Measurements from ENCODE around the gene GABARAP.
A peak's percentile ranks its signal among the peaks of the same experiment; 100 is the strongest.

Gene GABARAP

DNA sequence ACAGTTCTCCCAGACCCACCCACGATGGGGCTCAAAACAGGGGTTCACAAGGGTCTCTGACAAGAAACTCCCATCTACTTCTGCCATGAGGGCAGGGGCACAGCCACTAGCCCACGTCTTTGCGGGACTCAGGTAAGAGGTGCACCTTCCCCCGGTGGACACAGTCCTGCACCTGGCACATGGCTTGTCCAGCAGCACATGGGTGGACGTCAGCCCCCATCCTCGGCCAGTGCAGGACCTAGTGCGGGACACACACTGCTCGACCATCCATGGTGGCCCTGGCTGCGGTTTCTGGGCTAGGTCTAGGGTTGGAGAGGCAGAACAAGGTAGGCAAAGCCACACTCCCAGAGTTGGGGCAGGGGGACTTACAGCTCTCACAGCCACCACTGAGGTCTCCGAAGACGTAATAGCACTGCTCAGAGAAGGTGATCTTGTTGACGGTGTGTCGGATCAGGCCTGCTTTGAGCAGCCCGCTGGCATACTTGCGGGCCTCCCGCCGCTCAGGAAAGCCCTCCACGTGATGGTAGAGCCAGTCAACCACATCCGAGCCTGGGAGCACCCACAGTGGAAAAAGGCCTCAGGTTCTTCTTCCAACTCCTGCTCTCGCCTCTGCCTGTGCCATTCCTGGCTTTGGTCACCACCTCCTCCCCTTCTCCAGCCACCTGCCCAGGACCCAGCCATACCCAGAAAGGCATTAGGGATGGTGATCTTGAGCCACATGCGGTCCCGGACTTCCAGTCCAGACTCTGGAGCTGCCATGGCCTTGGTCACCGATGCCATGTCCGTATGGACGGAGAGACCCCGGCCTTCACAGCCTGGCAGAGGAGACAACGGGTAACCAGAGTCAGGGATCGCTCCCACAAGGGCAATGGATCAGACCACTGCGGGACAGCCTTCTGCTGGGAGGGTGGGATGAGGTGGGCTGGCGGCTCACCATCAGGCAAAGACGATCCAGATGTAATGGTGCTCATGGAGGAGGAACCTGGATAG lies 15.2 kb downstream of the GABARAP start:
- Histone ChIP-seq H3K4me3 (ENCODE audit: low read depth, low read length) (no peak overlapping the region), H3K9me3 (ENCODE audit: control insufficient read depth, insufficient read depth, low read length) (no peaks in the 10 kb centered on the region), H3K27me3 (ENCODE audit: control insufficient read depth, insufficient read depth, low read length) (no peaks in the 10 kb centered on the region), H3K9ac (ENCODE audit: low read depth, low read length) (no peak overlapping the region), H3K36me3 (ENCODE audit: control insufficient read depth, insufficient read depth, low read length) (peaks cover 85% of the 10 kb centered on the region), H3K27ac (ENCODE audit: low read depth, low read length) (no peak overlapping the region), H3K4me1 (ENCODE audit: control insufficient read depth, insufficient read depth, low read length) (no peaks in the 10 kb centered on the region)

DNA sequence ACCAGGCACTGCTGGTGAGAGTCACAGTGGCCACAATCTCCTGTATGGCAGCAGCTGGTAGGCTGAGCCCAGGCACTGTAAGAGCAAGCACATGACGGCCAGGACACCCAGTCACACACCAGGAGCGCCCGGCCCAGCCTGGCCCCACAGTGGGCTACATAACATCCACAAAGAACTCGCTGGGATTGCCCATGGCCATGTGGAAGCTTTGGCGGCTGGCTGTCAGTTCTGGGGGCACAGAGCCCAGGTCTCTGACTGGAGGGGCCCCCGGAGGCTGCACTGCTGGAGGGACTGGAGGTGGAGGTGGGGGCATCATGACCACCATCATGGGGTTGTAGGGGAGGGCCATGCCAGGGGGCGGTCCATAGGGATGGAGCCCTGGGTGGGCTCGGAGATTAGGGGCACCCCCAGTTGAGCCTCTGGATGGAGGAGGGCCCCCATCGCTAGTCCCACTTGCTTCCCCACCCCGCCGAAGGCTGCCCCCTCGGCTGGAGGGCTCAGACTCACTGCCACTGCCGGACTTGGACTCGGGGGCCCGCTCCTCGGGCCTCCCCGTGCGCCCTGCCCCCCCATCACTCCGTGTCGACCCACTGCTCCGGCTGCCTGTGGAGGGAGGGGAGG lies 16.4 kb downstream of the GABARAP start:
- no peak overlapping the region for H3K4me3 ChIP-seq (ENCODE audit: low read depth, low read length)

DNA sequence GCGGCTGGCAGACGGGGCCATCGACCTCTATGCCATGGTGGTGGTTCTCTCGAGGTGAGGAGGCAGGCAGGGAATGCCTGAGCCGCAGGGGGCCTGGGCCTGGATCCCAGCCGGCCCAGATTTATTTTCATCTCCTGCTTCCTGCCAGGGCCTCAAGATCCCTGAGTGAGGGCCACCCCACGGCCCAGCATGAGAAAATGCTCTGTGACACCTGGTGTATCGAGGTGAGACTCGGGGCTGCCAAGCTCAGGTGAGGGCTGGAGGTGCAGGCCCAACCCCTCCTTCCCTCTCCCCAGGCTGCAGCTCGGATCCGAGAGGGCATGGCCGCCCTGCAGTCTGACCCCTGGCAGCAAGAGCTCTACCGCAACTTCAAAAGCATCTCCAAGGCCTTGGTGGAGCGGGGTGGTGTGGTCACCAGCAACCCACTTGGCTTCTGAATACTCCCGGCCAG lies 17.6 kb downstream of the GABARAP start:
- H3K27ac ChIP-seq (ENCODE audit: low read depth, low read length): peak overlapping the region; percentile 40
- H3K4me1 ChIP-seq (ENCODE audit: control insufficient read depth, insufficient read depth, low read length): 0 out of 2 replicates have a peak, but pooled peaks cover 5% of the 10 kb centered on the region
- no peak overlapping the region for H3K4me3 ChIP-seq (ENCODE audit: low read depth, low read length)
- no peak overlapping the region for H3K9ac ChIP-seq (ENCODE audit: low read depth, low read length)
- no peaks in the 10 kb centered on the region for H3K9me3 ChIP-seq (ENCODE audit: control insufficient read depth, insufficient read depth, low read length)
- no peaks in the 10 kb centered on the region for H3K27me3 ChIP-seq (ENCODE audit: control insufficient read depth, insufficient read depth, low read length)
- peaks cover 85% of the 10 kb centered on the region for H3K36me3 ChIP-seq (ENCODE audit: control insufficient read depth, insufficient read depth, low read length)

More for the DNA sequence above, 16.4 kb downstream of the GABARAP start:
- Histone ChIP-seq H3K9me3 (ENCODE audit: control insufficient read depth, insufficient read depth, low read length) (no peaks in the 10 kb centered on the region), H3K27ac (ENCODE audit: low read depth, low read length) (no peak overlapping the region), H3K4me1 (ENCODE audit: control insufficient read depth, insufficient read depth, low read length) (no peaks in the 10 kb centered on the region), H3K27me3 (ENCODE audit: control insufficient read depth, insufficient read depth, low read length) (no peaks in the 10 kb centered on the region), H3K9ac (ENCODE audit: low read depth, low read length) (no peak overlapping the region), H3K36me3 (ENCODE audit: control insufficient read depth, insufficient read depth, low read length) (peaks cover 96% of the 10 kb centered on the region)

DNA sequence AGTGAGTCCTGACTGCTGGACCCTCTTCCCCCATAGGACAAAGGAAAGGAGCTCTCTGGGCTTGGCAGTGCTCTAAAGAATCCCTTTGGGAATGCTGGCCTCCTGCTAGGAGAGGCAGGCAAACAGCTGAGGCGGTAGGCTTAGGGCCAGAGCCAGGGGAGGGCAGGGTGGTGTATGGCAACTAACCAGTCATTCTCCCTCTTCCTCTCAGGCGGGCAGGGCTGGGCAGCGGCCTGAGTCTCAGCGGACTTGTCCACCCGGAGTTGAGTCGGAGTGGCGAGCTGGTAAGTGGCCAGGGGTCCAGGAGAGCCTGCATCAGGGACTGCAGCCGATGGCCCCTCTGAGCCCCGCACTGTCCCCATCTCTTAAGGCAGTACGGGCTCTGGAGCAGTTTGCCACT lies 18.1 kb downstream of the GABARAP start:
- H3K4me1 ChIP-seq (ENCODE audit: control insufficient read depth, insufficient read depth, low read length): peaks cover 10% of the 10 kb centered on the region
- H3K27ac ChIP-seq (ENCODE audit: low read depth, low read length): no peak overlapping the region
- H3K36me3 ChIP-seq (ENCODE audit: control insufficient read depth, insufficient read depth, low read length): peaks cover 79% of the 10 kb centered on the region
- no peak overlapping the region for H3K4me3 ChIP-seq (ENCODE audit: low read depth, low read length)
- H3K9me3 ChIP-seq (ENCODE audit: control insufficient read depth, insufficient read depth, low read length): no peaks in the 10 kb centered on the region
- H3K27me3 ChIP-seq (ENCODE audit: control insufficient read depth, insufficient read depth, low read length): no peaks in the 10 kb centered on the region
- H3K9ac ChIP-seq (ENCODE audit: low read depth, low read length): no peak overlapping the region

DNA sequence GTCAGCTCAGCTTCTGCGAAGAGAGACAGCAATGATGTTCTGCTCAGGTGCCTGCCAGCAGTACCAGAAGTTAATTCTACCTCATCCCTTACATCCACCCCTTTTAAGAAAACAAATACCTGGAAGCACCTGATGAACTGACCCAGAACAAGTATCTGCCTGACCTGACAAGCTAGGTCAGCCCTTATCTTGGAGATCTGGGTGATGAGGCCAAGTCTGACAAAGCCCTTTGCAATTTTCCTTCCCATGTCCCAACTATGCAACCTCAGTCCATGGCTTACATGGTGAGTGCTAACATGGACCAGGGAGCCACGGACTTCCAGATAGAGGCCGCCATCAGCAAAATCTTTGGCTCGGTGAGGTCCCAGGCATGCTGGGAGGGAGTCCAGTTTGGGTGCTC lies 18.9 kb downstream of the GABARAP start:
- Histone ChIP-seq H3K9ac (ENCODE audit: low read depth, low read length) (no peak overlapping the region), H3K4me3 (ENCODE audit: low read depth, low read length) (no peak overlapping the region), H3K27ac (ENCODE audit: low read depth, low read length) (no peak overlapping the region), H3K27me3 (ENCODE audit: control insufficient read depth, insufficient read depth, low read length) (no peaks in the 10 kb centered on the region), H3K9me3 (ENCODE audit: control insufficient read depth, insufficient read depth, low read length) (no peaks in the 10 kb centered on the region), H3K4me1 (ENCODE audit: control insufficient read depth, insufficient read depth, low read length) (peaks cover 10% of the 10 kb centered on the region), H3K36me3 (ENCODE audit: control insufficient read depth, insufficient read depth, low read length) (peaks cover 72% of the 10 kb centered on the region)

DNA sequence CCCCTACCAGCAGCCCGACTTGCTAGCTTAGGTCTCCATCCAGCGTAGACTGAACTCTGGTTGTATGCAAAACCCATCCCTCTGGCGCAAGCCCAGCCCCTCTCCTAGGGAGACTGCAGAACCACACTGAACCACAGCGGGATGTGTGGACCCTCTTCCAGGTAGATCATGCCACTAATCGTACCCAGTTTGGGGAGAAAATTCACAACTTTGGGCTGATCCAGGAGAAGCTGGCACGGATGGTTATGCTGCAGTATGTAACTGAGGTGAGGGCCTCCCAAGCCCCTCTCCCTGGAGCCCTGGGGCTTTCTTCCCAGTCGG lies 19.3 kb downstream of the GABARAP start:
- Histone ChIP-seq H3K9ac (ENCODE audit: low read depth, low read length) (no peak overlapping the region), H3K4me3 (ENCODE audit: low read depth, low read length) (no peak overlapping the region), H3K27me3 (ENCODE audit: control insufficient read depth, insufficient read depth, low read length) (no peaks in the 10 kb centered on the region), H3K36me3 (ENCODE audit: control insufficient read depth, insufficient read depth, low read length) (peaks cover 68% of the 10 kb centered on the region), H3K9me3 (ENCODE audit: control insufficient read depth, insufficient read depth, low read length) (no peaks in the 10 kb centered on the region), H3K27ac (ENCODE audit: low read depth, low read length) (no peak overlapping the region), H3K4me1 (ENCODE audit: control insufficient read depth, insufficient read depth, low read length) (peaks cover 14% of the 10 kb centered on the region)

DNA sequence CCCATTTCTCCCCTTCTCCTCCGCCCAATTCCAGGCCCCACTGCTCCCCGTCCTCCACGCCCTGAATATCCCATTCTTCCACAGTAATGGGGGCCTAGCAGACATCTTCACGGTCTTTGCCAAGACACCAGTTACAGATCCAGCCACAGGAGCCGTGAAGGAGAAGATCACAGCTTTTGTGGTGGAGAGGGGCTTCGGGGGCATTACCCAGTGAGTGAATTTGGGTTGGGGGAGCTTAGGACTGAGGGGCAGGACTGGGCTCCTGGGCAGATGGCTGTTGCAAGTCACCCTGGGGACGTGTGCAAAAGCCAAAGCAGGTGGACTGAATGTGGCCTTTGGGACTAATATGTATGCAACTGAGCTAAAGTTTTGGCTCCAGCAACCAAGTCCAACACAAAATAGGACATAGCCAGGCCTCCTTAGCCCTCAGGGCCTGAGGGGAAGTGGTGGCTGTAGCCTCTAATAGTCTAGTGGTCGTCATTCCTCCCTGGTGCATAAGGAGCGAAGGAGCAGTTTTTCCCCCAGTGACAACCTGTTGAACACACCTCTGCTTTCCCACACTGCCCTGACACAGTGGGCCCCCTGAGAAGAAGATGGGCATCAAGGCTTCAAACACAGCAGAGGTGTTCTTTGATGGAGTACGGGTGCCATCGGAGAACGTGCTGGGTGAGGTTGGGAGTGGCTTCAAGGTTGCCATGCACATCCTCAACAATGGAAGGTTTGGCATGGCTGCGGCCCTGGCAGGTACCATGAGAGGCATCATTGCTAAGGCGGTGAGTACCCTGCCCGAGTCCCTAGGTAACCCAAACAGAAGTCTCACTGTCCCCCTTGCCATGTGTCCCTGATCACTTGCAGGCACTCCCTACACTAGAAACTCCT lies 19.9 kb downstream of the GABARAP start:
- peaks cover 62% of the 10 kb centered on the region for H3K36me3 ChIP-seq (ENCODE audit: control insufficient read depth, insufficient read depth, low read length)
- no peak overlapping the region for H3K9ac ChIP-seq (ENCODE audit: low read depth, low read length)

DNA sequence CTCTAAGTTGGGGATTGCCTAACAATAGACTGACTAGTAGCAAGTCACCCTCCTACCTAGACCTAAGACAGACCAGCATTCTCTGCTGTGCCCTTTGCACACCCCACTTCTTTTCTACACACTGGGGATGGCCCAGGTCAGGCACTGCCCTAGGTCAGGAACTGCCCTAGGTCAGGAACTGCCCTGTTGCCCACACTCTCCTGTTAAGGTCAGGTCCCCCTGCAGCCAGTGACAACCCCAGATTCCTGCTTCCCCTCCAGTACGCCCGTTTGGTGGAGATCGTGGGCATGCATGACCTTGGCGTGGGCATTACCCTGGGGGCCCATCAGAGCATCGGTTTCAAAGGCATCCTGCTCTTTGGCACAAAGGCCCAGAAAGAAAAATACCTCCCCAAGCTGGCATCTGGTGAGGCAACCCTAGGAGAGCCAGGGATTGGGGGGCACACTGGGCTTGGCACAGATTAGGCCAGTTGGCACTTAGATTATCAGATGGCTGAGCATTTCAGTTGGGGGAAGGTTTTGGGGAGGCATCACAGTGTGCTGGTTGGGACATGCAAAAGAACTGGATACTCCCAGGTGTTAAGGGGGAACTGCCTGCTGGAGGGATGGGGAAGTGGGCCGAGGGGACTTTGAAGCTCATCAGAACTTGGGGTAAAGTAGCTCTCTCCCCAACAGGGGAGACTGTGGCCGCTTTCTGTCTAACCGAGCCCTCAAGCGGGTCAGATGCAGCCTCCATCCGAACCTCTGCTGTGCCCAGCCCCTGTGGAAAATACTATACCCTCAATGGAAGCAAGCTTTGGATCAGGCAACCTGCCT lies 20.8 kb downstream of the GABARAP start:
- H3K4me1 ChIP-seq (ENCODE audit: control insufficient read depth, insufficient read depth, low read length): peaks cover 21% of the 10 kb centered on the region
- H3K9me3 ChIP-seq (ENCODE audit: control insufficient read depth, insufficient read depth, low read length): no peaks in the 10 kb centered on the region
- peaks cover 53% of the 10 kb centered on the region for H3K36me3 ChIP-seq (ENCODE audit: control insufficient read depth, insufficient read depth, low read length)
- no peak overlapping the region for H3K27ac ChIP-seq (ENCODE audit: low read depth, low read length)
- no peak overlapping the region for H3K9ac ChIP-seq (ENCODE audit: low read depth, low read length)
- H3K27me3 ChIP-seq (ENCODE audit: control insufficient read depth, insufficient read depth, low read length): no peaks in the 10 kb centered on the region
- no peak overlapping the region for H3K4me3 ChIP-seq (ENCODE audit: low read depth, low read length)

More for the DNA sequence above, 19.9 kb downstream of the GABARAP start:
- Histone ChIP-seq H3K27ac (ENCODE audit: low read depth, low read length) (no peak overlapping the region), H3K27me3 (ENCODE audit: control insufficient read depth, insufficient read depth, low read length) (no peaks in the 10 kb centered on the region), H3K4me3 (ENCODE audit: low read depth, low read length) (no peak overlapping the region), H3K4me1 (ENCODE audit: control insufficient read depth, insufficient read depth, low read length) (peaks cover 18% of the 10 kb centered on the region), H3K9me3 (ENCODE audit: control insufficient read depth, insufficient read depth, low read length) (no peaks in the 10 kb centered on the region)

DNA sequence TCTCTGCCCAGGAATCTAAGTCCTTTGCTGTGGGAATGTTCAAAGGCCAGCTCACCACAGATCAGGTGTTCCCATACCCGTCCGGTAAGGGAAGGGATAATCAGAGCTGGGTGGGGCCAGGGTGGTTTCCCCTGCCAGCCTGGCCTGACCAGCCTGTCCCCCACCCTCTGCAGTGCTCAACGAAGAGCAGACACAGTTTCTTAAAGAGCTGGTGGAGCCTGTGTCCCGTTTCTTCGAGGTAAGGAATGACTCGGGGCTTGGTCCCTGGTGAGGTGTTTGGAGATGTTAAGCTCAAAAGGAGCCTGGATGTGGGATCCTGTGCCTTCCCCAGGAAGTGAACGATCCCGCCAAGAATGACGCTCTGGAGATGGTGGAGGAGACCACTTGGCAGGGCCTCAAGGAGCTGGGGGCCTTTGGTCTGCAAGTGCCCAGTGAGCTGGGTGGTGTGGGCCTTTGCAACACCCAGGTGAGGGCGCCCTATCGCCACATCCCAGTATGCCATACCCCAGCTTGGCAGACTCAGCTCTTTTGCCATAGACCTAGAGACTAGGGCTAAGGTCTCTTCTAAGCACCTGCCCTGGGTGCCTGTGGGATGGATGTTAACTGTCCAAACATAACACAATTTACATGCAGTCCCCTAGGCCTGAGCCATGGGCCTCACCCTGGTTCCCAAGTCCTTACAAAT lies 21.5 kb downstream of the GABARAP start:
- Histone ChIP-seq H3K9ac (ENCODE audit: low read depth, low read length) (peak overlapping the region; percentile 76), H3K9me3 (ENCODE audit: control insufficient read depth, insufficient read depth, low read length) (no peaks in the 10 kb centered on the region), H3K27ac (ENCODE audit: low read depth, low read length) (peak overlapping the region; percentile 90), H3K36me3 (ENCODE audit: control insufficient read depth, insufficient read depth, low read length) (peaks cover 46% of the 10 kb centered on the region), H3K4me1 (ENCODE audit: control insufficient read depth, insufficient read depth, low read length) (peaks cover 27% of the 10 kb centered on the region), H3K27me3 (ENCODE audit: control insufficient read depth, insufficient read depth, low read length) (no peaks in the 10 kb centered on the region), H3K4me3 (ENCODE audit: low read depth, low read length) (peak overlapping the region; percentile 91)
